SK-N-SH treated with all-trans-retinoic acid at 6 μM for 48 hours (cell line): ENCODE measurements around the gene SOX3.

Source experiments
- ATAC-seq: fragments of 200-7000 bp; cut with Tn5 transposase; 3 replicates; pipeline ENCODE4 v1.9.1; 2020; ENCODE audit warnings: mild to moderate bottlenecking, moderate library complexity
- ARNTL ChIP-seq: fragments of 450-650 bp; formaldehyde crosslinking; IDR thresholded peaks from 2 replicates; pipeline ENCODE4 v1.5.0; 2020; ENCODE audit warnings: low read depth, mild to moderate bottlenecking, moderate library complexity, borderline replicate concordance
- ESRRG ChIP-seq: fragments of 250-450 bp; sonication (Bioruptor Pico); IDR thresholded peaks from 2 replicates; pipeline ENCODE4 v1.6.1; 2021; ENCODE audit warnings: mild to moderate bottlenecking
- ISL1 ChIP-seq: fragments of 250-450 bp; sonication (Bioruptor Pico); IDR thresholded peaks from 2 replicates; pipeline ENCODE4 v2.1.2; 2022; ENCODE audit warnings: mild to moderate bottlenecking, moderate library complexity
- TCF4 ChIP-seq: fragments of 250-450 bp; sonication (Bioruptor Pico); IDR thresholded peaks from 2 replicates; pipeline ENCODE4 v1.8.0; 2021; ENCODE audit warnings: mild to moderate bottlenecking, moderate library complexity, borderline replicate concordance
- ZC3H10 ChIP-seq: fragments of 250-450 bp; sonication (Bioruptor Pico); IDR thresholded peaks from 2 replicates; pipeline ENCODE4 v1.5.1; 2021; ENCODE audit warnings: mild to moderate bottlenecking, moderate library complexity
- ZFP3 ChIP-seq: fragments of 250-450 bp; sonication (Bioruptor Pico); IDR thresholded peaks from 2 replicates; pipeline ENCODE4 v1.5.0; 2020; ENCODE audit warnings: mild to moderate bottlenecking, moderate library complexity
- TF ChIP-seq, protein P1 (sequence below): fragments of 250-450 bp; sonication (Bioruptor Pico); IDR thresholded peaks from 2 replicates; pipeline ENCODE4 v1.8.0; 2021; ENCODE audit warnings: low read depth, mild to moderate bottlenecking, moderate library complexity, borderline replicate concordance
- TF ChIP-seq, protein P2 (sequence below): fragments of 250-450 bp; sonication (Bioruptor Pico); IDR thresholded peaks from 2 replicates; pipeline ENCODE4 v1.5.0; 2020; ENCODE audit warnings: mild to moderate bottlenecking, moderate library complexity
- TF ChIP-seq, protein P3 (sequence below): fragments of 250-450 bp; sonication (Bioruptor Pico); IDR thresholded peaks from 2 replicates; pipeline ENCODE4 v1.5.1; 2020; ENCODE audit warnings: low read depth, mild to moderate bottlenecking, moderate library complexity

Gene SOX3

GRCh38 chrX:140467211-140467610, 37.7 kb downstream of the SOX3 start:
- TF ChIP-seq, protein P1, sequence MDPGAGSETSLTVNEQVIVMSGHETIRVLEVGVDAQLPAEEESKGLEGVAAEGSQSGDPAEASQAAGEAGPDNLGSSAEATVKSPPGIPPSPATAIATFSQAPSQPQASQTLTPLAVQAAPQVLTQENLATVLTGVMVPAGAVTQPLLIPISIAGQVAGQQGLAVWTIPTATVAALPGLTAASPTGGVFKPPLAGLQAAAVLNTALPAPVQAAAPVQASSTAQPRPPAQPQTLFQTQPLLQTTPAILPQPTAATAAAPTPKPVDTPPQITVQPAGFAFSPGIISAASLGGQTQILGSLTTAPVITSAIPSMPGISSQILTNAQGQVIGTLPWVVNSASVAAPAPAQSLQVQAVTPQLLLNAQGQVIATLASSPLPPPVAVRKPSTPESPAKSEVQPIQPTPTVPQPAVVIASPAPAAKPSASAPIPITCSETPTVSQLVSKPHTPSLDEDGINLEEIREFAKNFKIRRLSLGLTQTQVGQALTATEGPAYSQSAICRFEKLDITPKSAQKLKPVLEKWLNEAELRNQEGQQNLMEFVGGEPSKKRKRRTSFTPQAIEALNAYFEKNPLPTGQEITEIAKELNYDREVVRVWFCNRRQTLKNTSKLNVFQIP: no peak
- no peak for TF ChIP-seq ZFP3
- TF ChIP-seq, protein P2, sequence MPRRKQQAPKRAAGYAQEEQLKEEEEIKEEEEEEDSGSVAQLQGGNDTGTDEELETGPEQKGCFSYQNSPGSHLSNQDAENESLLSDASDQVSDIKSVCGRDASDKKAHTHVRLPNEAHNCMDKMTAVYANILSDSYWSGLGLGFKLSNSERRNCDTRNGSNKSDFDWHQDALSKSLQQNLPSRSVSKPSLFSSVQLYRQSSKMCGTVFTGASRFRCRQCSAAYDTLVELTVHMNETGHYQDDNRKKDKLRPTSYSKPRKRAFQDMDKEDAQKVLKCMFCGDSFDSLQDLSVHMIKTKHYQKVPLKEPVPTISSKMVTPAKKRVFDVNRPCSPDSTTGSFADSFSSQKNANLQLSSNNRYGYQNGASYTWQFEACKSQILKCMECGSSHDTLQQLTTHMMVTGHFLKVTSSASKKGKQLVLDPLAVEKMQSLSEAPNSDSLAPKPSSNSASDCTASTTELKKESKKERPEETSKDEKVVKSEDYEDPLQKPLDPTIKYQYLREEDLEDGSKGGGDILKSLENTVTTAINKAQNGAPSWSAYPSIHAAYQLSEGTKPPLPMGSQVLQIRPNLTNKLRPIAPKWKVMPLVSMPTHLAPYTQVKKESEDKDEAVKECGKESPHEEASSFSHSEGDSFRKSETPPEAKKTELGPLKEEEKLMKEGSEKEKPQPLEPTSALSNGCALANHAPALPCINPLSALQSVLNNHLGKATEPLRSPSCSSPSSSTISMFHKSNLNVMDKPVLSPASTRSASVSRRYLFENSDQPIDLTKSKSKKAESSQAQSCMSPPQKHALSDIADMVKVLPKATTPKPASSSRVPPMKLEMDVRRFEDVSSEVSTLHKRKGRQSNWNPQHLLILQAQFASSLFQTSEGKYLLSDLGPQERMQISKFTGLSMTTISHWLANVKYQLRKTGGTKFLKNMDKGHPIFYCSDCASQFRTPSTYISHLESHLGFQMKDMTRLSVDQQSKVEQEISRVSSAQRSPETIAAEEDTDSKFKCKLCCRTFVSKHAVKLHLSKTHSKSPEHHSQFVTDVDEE: no peak
- TF ChIP-seq ZC3H10 (CRISPR knock-in tag): no peak
- TF ChIP-seq ARNTL: no peak
- TF ChIP-seq ESRRG (CRISPR knock-in tag): no peak
- TF ChIP-seq, protein P3, sequence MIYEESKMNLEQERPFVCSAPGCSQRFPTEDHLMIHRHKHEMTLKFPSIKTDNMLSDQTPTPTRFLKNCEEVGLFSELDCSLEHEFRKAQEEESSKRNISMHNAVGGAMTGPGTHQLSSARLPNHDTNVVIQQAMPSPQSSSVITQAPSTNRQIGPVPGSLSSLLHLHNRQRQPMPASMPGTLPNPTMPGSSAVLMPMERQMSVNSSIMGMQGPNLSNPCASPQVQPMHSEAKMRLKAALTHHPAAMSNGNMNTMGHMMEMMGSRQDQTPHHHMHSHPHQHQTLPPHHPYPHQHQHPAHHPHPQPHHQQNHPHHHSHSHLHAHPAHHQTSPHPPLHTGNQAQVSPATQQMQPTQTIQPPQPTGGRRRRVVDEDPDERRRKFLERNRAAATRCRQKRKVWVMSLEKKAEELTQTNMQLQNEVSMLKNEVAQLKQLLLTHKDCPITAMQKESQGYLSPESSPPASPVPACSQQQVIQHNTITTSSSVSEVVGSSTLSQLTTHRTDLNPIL: no peak
- TF ChIP-seq ISL1 (CRISPR knock-in tag): no peak
- no peak for TF ChIP-seq TCF4 (CRISPR knock-in tag)
- ATAC-seq: no peak
